H9 (cell line): Measurements from ENCODE around the gene CHST8. TPM values are rescaled to one million over a fixed set of nuclear protein-coding genes. Genes with fewer than 3 reads are reported as not detected.
"Not testable (repeated sequence)": the region's sequence is repeated elsewhere in the genome, so short reads cannot be mapped to it uniquely, and the experiment has no call there.

Experiments
- DNase-seq: peaks from one replicate; pipeline ENCODE4 v3.0.0-alpha.2; 2017
- H2AFZ ChIP-seq: one replicate; pipeline ENCODE4 v1.6.1; 2013; ENCODE audit warnings: mild to moderate bottlenecking, low read length, control low read depth, moderate library complexity
- H2AK5ac ChIP-seq: 2 replicates; pipeline ENCODE4 v1.6.1; 2013; ENCODE audit warnings: low read length, control low read depth, mixed read lengths; ENCODE audit not compliant: insufficient read length
- H2BK120ac ChIP-seq: one replicate; pipeline ENCODE4 v1.6.1; 2013; ENCODE audit warnings: low read depth, mild to moderate bottlenecking, low read length, control low read depth, inconsistent platforms; ENCODE audit not compliant: poor library complexity, severe bottlenecking
- H2BK12ac ChIP-seq: 2 replicates; pipeline ENCODE4 v1.6.1; 2013; ENCODE audit warnings: low read length, control low read depth, mixed read lengths, low read depth; ENCODE audit not compliant: insufficient read length
- H2BK15ac ChIP-seq: 2 replicates; pipeline ENCODE4 v1.6.1; 2013; ENCODE audit warnings: low read depth, low read length, control low read depth
- H2BK20ac ChIP-seq: one replicate; pipeline ENCODE4 v1.6.1; 2013; ENCODE audit warnings: low read depth, mild to moderate bottlenecking, low read length, control low read depth, inconsistent platforms; ENCODE audit not compliant: poor library complexity, severe bottlenecking
- H2BK5ac ChIP-seq: 2 replicates; pipeline ENCODE4 v1.6.1; 2013; ENCODE audit warnings: low read length, control low read depth, mixed read lengths; ENCODE audit not compliant: insufficient read length
- H3K14ac ChIP-seq: 2 replicates; pipeline ENCODE4 v1.6.1; 2013; ENCODE audit warnings: low read length, control low read depth; ENCODE audit not compliant: insufficient read depth
- H3K18ac ChIP-seq: 2 replicates; pipeline ENCODE4 v1.6.1; 2013; ENCODE audit warnings: low read depth, mild to moderate bottlenecking, mixed read lengths, low read length, control low read depth; ENCODE audit not compliant: insufficient read length
- H3K23ac ChIP-seq: 2 replicates; pipeline ENCODE4 v1.6.1; 2013; ENCODE audit warnings: low read length, control low read depth, mixed read lengths, low read depth; ENCODE audit not compliant: insufficient read length
- H3K23me2 ChIP-seq: 2 replicates; pipeline ENCODE4 v1.6.1; 2013; ENCODE audit warnings: low read depth, mild to moderate bottlenecking, mixed read lengths, low read length, control low read depth; ENCODE audit not compliant: insufficient read length, poor library complexity, severe bottlenecking
- H3K27ac ChIP-seq: 2 replicates; pipeline ENCODE4 v1.5.1; 2013; ENCODE audit warnings: low read length, control low read depth, mixed read lengths, low read depth; ENCODE audit not compliant: insufficient read length
- H3K27me3 ChIP-seq: 2 replicates; pipeline ENCODE4 v1.6.1; 2013; ENCODE audit warnings: low read length, control low read depth, inconsistent platforms; ENCODE audit not compliant: insufficient read depth
- H3K4ac ChIP-seq: 2 replicates; pipeline ENCODE4 v1.6.1; 2013; ENCODE audit warnings: low read depth, mild to moderate bottlenecking, control low read depth, inconsistent platforms, low read length, moderate library complexity
- H3K4me1 ChIP-seq: 2 replicates; pipeline ENCODE4 v1.6.1; 2013; ENCODE audit warnings: low read length, control low read depth, inconsistent platforms; ENCODE audit not compliant: insufficient read depth
- H3K4me2 ChIP-seq: 2 replicates; pipeline ENCODE4 v1.6.1; 2013; ENCODE audit warnings: low read length, control low read depth, mixed read lengths; ENCODE audit not compliant: insufficient read length, insufficient read depth
- H3K56ac ChIP-seq: 2 replicates; pipeline ENCODE4 v1.6.1; 2013; ENCODE audit warnings: low read depth, mild to moderate bottlenecking, mixed read lengths, low read length, control low read depth; ENCODE audit not compliant: insufficient read length
- H3K79me1 ChIP-seq: 2 replicates; pipeline ENCODE4 v1.6.1; 2013; ENCODE audit warnings: low read depth, mild to moderate bottlenecking, moderate library complexity, low read length, control low read depth, inconsistent platforms; ENCODE audit not compliant: insufficient read depth, poor library complexity, severe bottlenecking
- H3K79me2 ChIP-seq: 2 replicates; pipeline ENCODE4 v1.6.1; 2013; ENCODE audit warnings: low read length, control low read depth, inconsistent platforms; ENCODE audit not compliant: insufficient read depth
- H3K9ac ChIP-seq: 2 replicates; pipeline ENCODE4 v1.6.1; 2013; ENCODE audit warnings: low read length, control low read depth, mixed read lengths; ENCODE audit not compliant: insufficient read length; ENCODE audit errors: extremely low read depth
- H3K9me3 ChIP-seq: one replicate; pipeline ENCODE4 v1.6.1; 2013; ENCODE audit warnings: low read depth, low read length, inconsistent platforms; ENCODE audit not compliant: control insufficient read depth
- H3T11ph ChIP-seq: one replicate; pipeline ENCODE4 v1.6.1; 2013; ENCODE audit warnings: mild to moderate bottlenecking, low read length, control low read depth, inconsistent platforms
- H4K20me1 ChIP-seq: one replicate; pipeline ENCODE4 v1.6.1; 2013; ENCODE audit not compliant: control insufficient read depth, insufficient read length, insufficient read depth
- H4K5ac ChIP-seq: 2 replicates; pipeline ENCODE4 v1.6.1; 2013; ENCODE audit warnings: low read depth, mild to moderate bottlenecking, mixed read lengths, low read length, control low read depth; ENCODE audit not compliant: insufficient read length
- H4K8ac ChIP-seq: replicated peaks from 2 replicates; pipeline ENCODE4 v1.6.1; 2013; ENCODE audit warnings: low read length, control low read depth, mixed read lengths, low read depth; ENCODE audit not compliant: insufficient read length
- H4K91ac ChIP-seq: 2 replicates; pipeline ENCODE4 v1.6.1; 2013; ENCODE audit warnings: low read depth, mild to moderate bottlenecking, moderate library complexity, mixed read lengths, low read length, control low read depth; ENCODE audit not compliant: insufficient read length
- H3K27ac Mint-ChIP-seq, 3 experiments: 2 replicates in 2 of 3; 3 replicates in 1 of 3; pipeline ENCODE4 v1.8.0; 2020 to 2021; ENCODE audit warnings: mixed read lengths in 3 of 3, mild to moderate bottlenecking in 1 of 3, moderate library complexity in 1 of 3
- H3K27me3 Mint-ChIP-seq: 2 replicates; pipeline ENCODE4 v1.8.0; 2021; ENCODE audit warnings: low read depth, mild to moderate bottlenecking, moderate library complexity, mixed read lengths
- H3K36me3 Mint-ChIP-seq, 3 experiments: 2 replicates in 2 of 3; 3 replicates in 1 of 3; pipeline ENCODE4 v1.8.0; 2020 to 2021; ENCODE audit warnings: low read depth in 3 of 3, mixed read lengths in 3 of 3; ENCODE audit not compliant: insufficient read depth in 1 of 3
- H3K4me1 Mint-ChIP-seq, 2 experiments: 2 replicates each; pipeline ENCODE4 v1.8.0; 2020; ENCODE audit warnings: mixed read lengths in 2 of 2
- H3K4me3 Mint-ChIP-seq, 2 experiments: 2 replicates in 1 of 2; 3 replicates in 1 of 2; pipeline ENCODE4 v1.8.0; 2020 to 2021; ENCODE audit warnings: mild to moderate bottlenecking in 2 of 2, mixed read lengths in 2 of 2, moderate library complexity in 1 of 2
- H3K9me3 Mint-ChIP-seq, 2 experiments: 2 replicates in 1 of 2; 3 replicates in 1 of 2; pipeline ENCODE4 v1.8.0; 2020; ENCODE audit warnings: mild to moderate bottlenecking in 2 of 2, mixed read lengths in 2 of 2, moderate library complexity in 1 of 2
- WGBS: extraction: QIAGEN DNeasy Blood & Tissue Kit; methylation state at CpG from one replicate; pipeline ENCODE4 v1.1.7; 2013; ENCODE audit warnings: missing lambda C conversion rate, low lambda C conversion rate, mixed read lengths; ENCODE audit not compliant: insufficient read length; ENCODE audit errors: extremely low coverage; 5-methylcytosine and 5-hydroxymethylcytosine counted together
- total RNA-seq: library from RNA; stranded (reverse); gene quantifications from 2 replicates; pipeline ENCODE4 v1.2.1, GENCODE V29; 2021
- TF ChIP-seq, protein P1 (sequence below): fragments of 200-600 bp; sonication (generic); conservative IDR thresholded peaks from 3 replicates; pipeline ENCODE4 v1.8.0; 2021; ENCODE audit warnings: antibody characterized with exemption, mild to moderate bottlenecking

The CHST8 gene
- total RNA-seq, 1 experiment from 2014 or later = 5.1 TPM

GRCh38 chr19:33693678-33694077 is 71.9 kb downstream of the CHST8 start:
- Histone ChIP-seq H2BK15ac (no peak overlapping the region), H3K23me2 (no peaks in the 10 kb centered on the region), H3K4ac (no peak overlapping the region), H3K79me2 (no peaks in the 10 kb centered on the region), H3K27me3 (no peaks in the 10 kb centered on the region), H4K20me1 (no peaks in the 10 kb centered on the region), H4K8ac (no peak overlapping the region), H2BK5ac (no peak overlapping the region), H3K9ac (no peak overlapping the region), H3T11ph (no peak overlapping the region), H2AFZ (no peak overlapping the region), H3K9me3 (no peaks in the 10 kb centered on the region), H3K79me1 (no peaks in the 10 kb centered on the region), H3K23ac (no peak overlapping the region), H2AK5ac (no peak overlapping the region), H3K14ac (no peak overlapping the region), H3K27ac (no peak overlapping the region), H2BK20ac (no peak overlapping the region), H2BK12ac (no peak overlapping the region), H2BK120ac (no peak overlapping the region), H3K4me2 (no peak overlapping the region), H3K18ac (no peak overlapping the region), H4K91ac (no peak overlapping the region), H3K4me1 (no peaks in the 10 kb centered on the region; the same call in 1 of the 2 replicates), H3K56ac (no peak overlapping the region), H4K5ac (no peak overlapping the region)
- DNase-seq = no peak
- H3K9me3 Mint-ChIP-seq = no peaks in the 10 kb centered on the region
- H3K4me3 Mint-ChIP-seq = no peak overlapping the region
- WGBS = no CpG with 5 or more reads among the region's 3 CpGs
- TF ChIP-seq, protein P1, sequence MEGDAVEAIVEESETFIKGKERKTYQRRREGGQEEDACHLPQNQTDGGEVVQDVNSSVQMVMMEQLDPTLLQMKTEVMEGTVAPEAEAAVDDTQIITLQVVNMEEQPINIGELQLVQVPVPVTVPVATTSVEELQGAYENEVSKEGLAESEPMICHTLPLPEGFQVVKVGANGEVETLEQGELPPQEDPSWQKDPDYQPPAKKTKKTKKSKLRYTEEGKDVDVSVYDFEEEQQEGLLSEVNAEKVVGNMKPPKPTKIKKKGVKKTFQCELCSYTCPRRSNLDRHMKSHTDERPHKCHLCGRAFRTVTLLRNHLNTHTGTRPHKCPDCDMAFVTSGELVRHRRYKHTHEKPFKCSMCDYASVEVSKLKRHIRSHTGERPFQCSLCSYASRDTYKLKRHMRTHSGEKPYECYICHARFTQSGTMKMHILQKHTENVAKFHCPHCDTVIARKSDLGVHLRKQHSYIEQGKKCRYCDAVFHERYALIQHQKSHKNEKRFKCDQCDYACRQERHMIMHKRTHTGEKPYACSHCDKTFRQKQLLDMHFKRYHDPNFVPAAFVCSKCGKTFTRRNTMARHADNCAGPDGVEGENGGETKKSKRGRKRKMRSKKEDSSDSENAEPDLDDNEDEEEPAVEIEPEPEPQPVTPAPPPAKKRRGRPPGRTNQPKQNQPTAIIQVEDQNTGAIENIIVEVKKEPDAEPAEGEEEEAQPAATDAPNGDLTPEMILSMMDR = no peak
- no peaks in the 10 kb centered on the region for H3K4me1 Mint-ChIP-seq
- H3K27me3 Mint-ChIP-seq = peaks cover 2% of the 10 kb centered on the region; the same call in 1 of the 2 replicates
- H3K36me3 Mint-ChIP-seq = no peaks in the 10 kb centered on the region
- no peak overlapping the region for H3K27ac Mint-ChIP-seq

- H3K79me2 ChIP-seq, H2BK5ac ChIP-seq, H3K9me3 Mint-ChIP-seq, H3T11ph ChIP-seq, H3K9me3 ChIP-seq, H3K36me3 Mint-ChIP-seq, H4K91ac ChIP-seq, H3K27ac ChIP-seq, H3K14ac ChIP-seq, H3K9ac ChIP-seq, H2AK5ac ChIP-seq, H3K27me3 Mint-ChIP-seq, H2BK12ac ChIP-seq, H4K20me1 ChIP-seq, H3K4me2 ChIP-seq, H4K8ac ChIP-seq, H2BK20ac ChIP-seq, H2BK120ac ChIP-seq, H2AFZ ChIP-seq, H3K23ac ChIP-seq, H3K4me3 Mint-ChIP-seq, H2BK15ac ChIP-seq, H3K56ac ChIP-seq, H3K79me1 ChIP-seq, H3K23me2 ChIP-seq, H4K5ac ChIP-seq, H3K18ac ChIP-seq, DNase-seq, H3K27me3 ChIP-seq, H3K4me1 ChIP-seq, H3K4ac ChIP-seq, H3K4me1 Mint-ChIP-seq: not testable (repeated sequence)
- no CpG with 5 or more reads among the region's 3 CpGs for WGBS
- peak overlapping the region in 1 of 3 experiments; percentile 48; a peak in 2 of 7 replicates for H3K27ac Mint-ChIP-seq
Observed at GRCh38 chr19:33695547-33695946, 73.8 kb downstream of the CHST8 start.
